ENCODE data around the gene NRP2. TPM values are rescaled to one million over a fixed set of nuclear protein-coding genes. Genes with fewer than 3 reads are reported as not detected.
A peak's percentile ranks its signal among the peaks of the same experiment; 100 is the strongest.

The NRP2 gene
- total RNA-seq, 2 experiments from 2014 or later: 0.35 to 2.6 TPM

DNA sequence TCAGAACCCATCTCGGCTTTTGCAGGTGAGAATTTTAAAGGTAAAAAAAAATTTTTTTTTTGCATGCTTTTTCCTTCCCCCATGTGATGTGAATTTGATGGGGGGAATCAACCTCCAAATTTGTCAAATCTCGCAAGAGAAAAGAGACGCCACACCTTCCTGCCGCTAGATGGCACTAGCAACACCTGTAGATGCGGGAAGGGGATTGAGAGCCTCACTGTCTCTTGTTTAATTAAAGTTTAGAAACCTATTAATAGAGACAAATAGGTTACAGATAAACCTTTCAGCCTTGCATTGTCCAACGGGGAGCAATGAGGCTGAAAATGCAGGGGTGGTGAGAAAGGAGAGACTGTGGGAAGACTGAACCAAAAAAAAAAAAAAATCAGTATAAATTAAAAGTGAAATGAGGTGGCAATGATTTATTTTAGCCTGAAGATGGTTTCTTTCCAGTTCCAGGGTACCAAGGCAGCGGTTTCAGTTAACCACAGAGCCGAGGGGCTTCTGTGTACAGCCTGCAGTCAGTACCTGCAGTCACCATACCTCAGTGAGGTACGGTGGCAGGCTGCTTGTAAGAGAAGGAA is 84.6 kb downstream of the NRP2 start:
- Histone ChIP-seq H3K4me3 (ENCODE audit: low read depth, low read length, poor library complexity, severe bottlenecking) (no peak overlapping the region), H3K9me3 (ENCODE audit: low read length) (no peaks in the 10 kb centered on the region), H3K9me2 (ENCODE audit: insufficient read depth, low read length) (no peaks in the 10 kb centered on the region), H4K20me1 (ENCODE audit: insufficient read depth, low read length) (no peaks in the 10 kb centered on the region), H3K4me1 (ENCODE audit: insufficient read depth, low read length, poor library complexity, severe bottlenecking) (no peaks in the 10 kb centered on the region), H3K4me2 (ENCODE audit: low read length) (no peak overlapping the region), H3K79me2 (ENCODE audit: insufficient read depth, low read depth, low read length) (no peaks in the 10 kb centered on the region), H3K36me3 (ENCODE audit: insufficient read depth, low read length) (no peaks in the 10 kb centered on the region), H3K27ac (ENCODE audit: low read depth, low read length, poor library complexity, severe bottlenecking) (no peak overlapping the region), H2AFZ (ENCODE audit: low read length) (no peak overlapping the region)
- intact Hi-C loops (cut with micrococcal nuclease; ENCODE audit: unreplicated experiment): loop anchor here (5.0 kb wide), 1 partner anchor 120 kb away; no protein-coding TSS in a partner anchor
- CTCF ChIA-PET (ENCODE audit: unreplicated experiment): no interaction called here
- POLR2A ChIA-PET: no interaction called here
- DNase-seq (ENCODE audit: low spot score): peak; percentile 57
- BruUV-seq (replicated peaks): no TSS peak
- TF ChIP-seq CTCF (conservative IDR thresholded peaks at IDR 0.05; ENCODE audit: low read length) (peak; percentile 98), EZH2phosphoT487 (IDR thresholded peaks at IDR 0.05; ENCODE audit: borderline replicate concordance, low read depth, low read length) (no peak)

DNA sequence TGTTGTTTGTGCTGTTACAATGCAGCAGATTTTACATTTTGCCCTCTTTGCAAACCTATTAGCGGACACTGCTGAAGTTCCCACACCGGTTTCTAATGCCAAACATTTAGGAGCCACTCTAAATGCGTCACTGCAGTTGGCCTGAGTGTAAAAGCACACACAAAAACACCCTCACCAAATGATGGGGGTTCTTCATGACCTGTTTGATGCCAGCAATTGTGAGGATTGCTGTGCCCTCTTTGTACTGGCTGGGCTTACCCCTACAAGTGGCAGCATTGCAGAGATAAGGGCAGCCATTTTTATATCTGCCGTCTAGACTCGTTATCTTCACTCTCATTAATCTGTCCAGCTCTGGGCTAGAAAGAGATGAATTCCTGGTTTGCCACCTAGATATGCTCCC is 85.3 kb downstream of the NRP2 start:
- Histone ChIP-seq H3K4me2 (ENCODE audit: low read length) (no peak overlapping the region), H2AFZ (ENCODE audit: low read length) (no peak overlapping the region), H3K9me3 (ENCODE audit: low read length) (no peaks in the 10 kb centered on the region), H3K79me2 (ENCODE audit: insufficient read depth, low read depth, low read length) (no peaks in the 10 kb centered on the region), H3K4me1 (ENCODE audit: insufficient read depth, low read length, poor library complexity, severe bottlenecking) (no peaks in the 10 kb centered on the region), H3K9me2 (ENCODE audit: insufficient read depth, low read length) (no peaks in the 10 kb centered on the region), H3K4me3 (ENCODE audit: low read depth, low read length, poor library complexity, severe bottlenecking) (no peak overlapping the region), H3K27ac (ENCODE audit: low read depth, low read length, poor library complexity, severe bottlenecking) (no peak overlapping the region), H3K36me3 (ENCODE audit: insufficient read depth, low read length) (no peaks in the 10 kb centered on the region), H4K20me1 (ENCODE audit: insufficient read depth, low read length) (no peaks in the 10 kb centered on the region)
- TF ChIP-seq CTCF (conservative IDR thresholded peaks at IDR 0.05; ENCODE audit: low read length) (no peak), EZH2phosphoT487 (IDR thresholded peaks at IDR 0.05; ENCODE audit: borderline replicate concordance, low read depth, low read length) (no peak)
- intact Hi-C loops (cut with micrococcal nuclease; ENCODE audit: unreplicated experiment): loop anchor here (5.0 kb wide), 1 partner anchor 120 kb away; no protein-coding TSS in a partner anchor
- ChIA-PET POLR2A (no interaction called here), CTCF (ENCODE audit: unreplicated experiment) (no interaction called here)
- no TSS peak for BruUV-seq (replicated peaks)
- DNase-seq (ENCODE audit: low spot score): no peak

DNA sequence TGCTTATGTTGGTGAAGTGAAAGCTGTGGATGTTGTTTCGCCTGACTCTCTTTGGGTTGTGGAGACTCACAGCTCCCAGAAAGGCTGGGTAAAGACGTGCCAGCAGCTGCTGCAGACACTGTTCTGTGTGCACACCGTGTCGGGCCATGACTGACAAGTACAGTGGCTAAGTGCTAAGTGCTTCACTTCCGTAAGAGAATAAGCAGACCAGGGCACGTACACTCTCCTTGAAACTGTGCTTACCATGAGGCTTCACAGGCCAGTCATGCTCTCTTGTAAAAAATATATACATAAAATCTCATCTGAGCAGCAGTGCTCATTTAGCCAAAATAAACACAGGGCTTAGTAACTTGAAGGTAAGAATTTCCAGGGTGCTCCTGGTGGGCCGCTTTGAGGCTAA is 86.0 kb downstream of the NRP2 start:
- H3K36me3 ChIP-seq (ENCODE audit: insufficient read depth, low read length): no peaks in the 10 kb centered on the region
- H4K20me1 ChIP-seq (ENCODE audit: insufficient read depth, low read length): no peaks in the 10 kb centered on the region
- no peak overlapping the region for H2AFZ ChIP-seq (ENCODE audit: low read length)
- H3K4me2 ChIP-seq (ENCODE audit: low read length): no peak overlapping the region
- DNase-seq (ENCODE audit: low spot score): no peak
- no peaks in the 10 kb centered on the region for H3K4me1 ChIP-seq (ENCODE audit: insufficient read depth, low read length, poor library complexity, severe bottlenecking)
- H3K9me2 ChIP-seq (ENCODE audit: insufficient read depth, low read length): no peaks in the 10 kb centered on the region
- H3K27ac ChIP-seq (ENCODE audit: low read depth, low read length, poor library complexity, severe bottlenecking): no peak overlapping the region
- no peaks in the 10 kb centered on the region for H3K9me3 ChIP-seq (ENCODE audit: low read length)
- BruUV-seq (replicated peaks): no TSS peak
- no peak overlapping the region for H3K4me3 ChIP-seq (ENCODE audit: low read depth, low read length, poor library complexity, severe bottlenecking)
- ChIA-PET CTCF (ENCODE audit: unreplicated experiment) (interaction anchor here (0.6 kb wide), 1 partner anchor 551 kb away, joined by 3 read pairs; no protein-coding TSS in a partner anchor), POLR2A (no interaction called here)
- intact Hi-C loops (cut with micrococcal nuclease; ENCODE audit: unreplicated experiment): loop anchor here (5.0 kb wide), 1 partner anchor 119 kb away; no protein-coding TSS in a partner anchor
- no peaks in the 10 kb centered on the region for H3K79me2 ChIP-seq (ENCODE audit: insufficient read depth, low read depth, low read length)
- TF ChIP-seq CTCF (conservative IDR thresholded peaks at IDR 0.05; ENCODE audit: low read length) (no peak), EZH2phosphoT487 (IDR thresholded peaks at IDR 0.05; ENCODE audit: borderline replicate concordance, low read depth, low read length) (no peak)
